Large intestine (tissue), 3 donors: ENCODE results near the gene SPRR2F. TPM values are rescaled to one million over a fixed set of nuclear protein-coding genes. Genes with fewer than 3 reads are reported as not detected.

Experiments used
- DNase-seq, 2 donors: peaks; one replicate each; pipeline versions ENCODE4 v3.0.0 to v3.0.0-alpha.2; 2013
- H3K27ac ChIP-seq: one replicate; pipeline ENCODE4 v1.5.1; 2013; ENCODE audit warnings: low read length
- H3K27me3 ChIP-seq: 2 replicates; pipeline ENCODE4 v1.6.1; 2013; ENCODE audit warnings: low read length; ENCODE audit not compliant: control insufficient read depth, insufficient read depth
- H3K36me3 ChIP-seq: 2 replicates; pipeline ENCODE4 v1.6.1; 2013; ENCODE audit warnings: low read length; ENCODE audit not compliant: control insufficient read depth, insufficient read depth
- H3K4me1 ChIP-seq: one replicate; pipeline ENCODE4 v1.6.1; 2013; ENCODE audit warnings: low read length; ENCODE audit not compliant: control insufficient read depth, insufficient read depth
- H3K4me3 ChIP-seq: one replicate; pipeline ENCODE4 v1.5.1; 2013; ENCODE audit warnings: low read length
- H3K9me3 ChIP-seq: one replicate; pipeline ENCODE4 v1.6.1; 2013; ENCODE audit warnings: mild to moderate bottlenecking, low read depth, low read length, moderate library complexity; ENCODE audit not compliant: control insufficient read depth
- WGBS: methylation state at CpG from one replicate; pipeline ENCODE4 v1.1.5; 2013; ENCODE audit warnings: low lambda C conversion rate; ENCODE audit not compliant: insufficient coverage; 5-methylcytosine and 5-hydroxymethylcytosine counted together
- polyA plus RNA-seq: library from polyadenylated mRNA; unstranded; fragments of 120-200 nt; gene quantifications from one replicate; pipeline ENCODE4 v1.2.1, GENCODE V29; 2013

SPRR2F gene
- polyA plus RNA-seq, 1 donor: 1.3 TPM

DNA sequence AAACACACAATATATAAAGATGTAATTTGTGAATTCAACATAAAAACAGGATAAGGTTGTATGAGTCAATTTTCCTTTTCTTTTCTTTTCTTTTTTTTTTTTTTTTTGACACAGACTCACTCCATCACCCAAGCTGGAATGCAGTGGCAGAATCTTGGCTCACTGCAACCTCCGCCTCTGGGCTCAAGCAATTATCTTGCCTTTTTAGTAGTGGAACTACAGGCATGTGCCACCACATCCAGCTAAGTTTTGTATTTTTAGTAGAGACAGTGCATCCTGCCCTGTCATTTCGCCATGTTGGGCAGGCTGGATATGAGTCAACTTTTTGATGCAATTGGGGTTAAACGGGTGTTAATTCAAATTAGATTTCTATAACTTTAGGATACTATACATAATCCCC is 31.6 kb downstream of the SPRR2F start:
- H3K4me1 ChIP-seq: no peaks in the 10 kb centered on the region
- no peak overlapping the region for H3K27ac ChIP-seq
- no peak overlapping the region for H3K4me3 ChIP-seq
- no peaks in the 10 kb centered on the region for H3K27me3 ChIP-seq
- H3K36me3 ChIP-seq: no peaks in the 10 kb centered on the region
- H3K9me3 ChIP-seq: no peaks in the 10 kb centered on the region
- WGBS: 100% methylated on average over 1 of the region's 3 CpGs
- DNase-seq: no peak

- DNase-seq: no peak
- no peaks in the 10 kb centered on the region for H3K36me3 ChIP-seq
- no peaks in the 10 kb centered on the region for H3K9me3 ChIP-seq
- H3K4me3 ChIP-seq: no peak overlapping the region
- no peak overlapping the region for H3K27ac ChIP-seq
- H3K27me3 ChIP-seq: no peaks in the 10 kb centered on the region
- no peaks in the 10 kb centered on the region for H3K4me1 ChIP-seq
- WGBS: no CpG with 5 or more reads among the region's 5 CpGs
Measured at GRCh38 chr1:153072806-153073726, 40.2 kb downstream of the SPRR2F start.

DNA sequence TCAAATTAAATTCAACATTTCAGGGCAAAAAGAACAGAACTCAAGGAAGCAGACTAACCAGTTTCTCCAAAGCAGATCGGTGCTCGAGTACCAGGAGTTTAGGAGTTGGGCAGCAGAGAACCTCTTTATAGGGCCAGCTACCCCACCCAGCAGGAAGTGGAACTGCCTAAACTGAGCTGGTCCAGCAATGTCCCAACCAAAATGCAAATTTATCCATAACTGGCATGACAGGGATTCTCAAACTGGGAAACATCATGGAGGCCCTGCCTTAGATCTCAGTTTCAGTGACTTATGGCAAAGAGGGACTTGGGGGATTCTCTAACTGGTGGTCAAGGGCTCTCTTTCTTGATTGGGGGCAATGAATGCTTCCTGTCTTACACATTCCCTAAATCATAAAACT is 41.8 kb downstream of the SPRR2F start, which contains the start of gene SPRR2B:
SPRR2B (minus strand) TSS at position 101 of the 400 bp plus-strand sequence. CDS start 772 bp downstream, outside the sequence.
- H3K27ac ChIP-seq: no peak within 1 kb of the TSS
- H3K4me3 ChIP-seq: no peak within 1 kb of the TSS
- DNase-seq: no peak
- H3K4me1 ChIP-seq: no peaks in the 10 kb centered on the region
- H3K27me3 ChIP-seq: no peaks in the 10 kb centered on the region
- H3K36me3 ChIP-seq: no peaks in the 10 kb centered on the region
- no CpG with 5 or more reads among the region's 2 CpGs for WGBS
- H3K9me3 ChIP-seq: no peaks in the 10 kb centered on the region

DNA sequence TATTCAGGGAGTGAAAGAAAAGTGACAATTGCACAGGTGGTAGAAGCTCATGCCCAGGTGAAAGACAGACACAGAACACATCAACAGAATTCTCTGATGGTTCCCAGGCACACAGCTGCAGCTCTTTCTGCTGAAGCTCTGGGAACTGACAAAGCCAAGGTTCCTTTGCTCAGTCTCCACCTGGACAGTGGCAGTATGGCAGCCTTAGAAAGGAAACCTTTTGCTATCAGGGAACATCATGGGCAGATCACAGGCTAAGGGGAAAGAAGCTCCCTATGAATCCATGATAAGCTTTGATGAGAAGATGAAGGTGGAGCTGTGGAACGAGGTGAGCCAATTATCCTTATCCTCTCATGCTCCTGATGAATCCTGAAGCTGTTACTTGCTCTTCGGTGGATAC is 43.1 kb downstream of the SPRR2F start:
- Histone ChIP-seq H3K9me3 (no peaks in the 10 kb centered on the region), H3K36me3 (no peaks in the 10 kb centered on the region), H3K4me1 (no peaks in the 10 kb centered on the region), H3K27me3 (no peaks in the 10 kb centered on the region), H3K27ac (no peak overlapping the region), H3K4me3 (no peak overlapping the region)
- no peak for DNase-seq
- WGBS: no CpG with 5 or more reads among the region's 2 CpGs

Other genes with a start within 250 kb of the SPRR2F start
- gene SMCP, start 235.2 kb downstream of the SPRR2F start, polyA plus RNA-seq: not detected
- gene IVL, start 205.0 kb downstream of the SPRR2F start, polyA plus RNA-seq: not detected
- not detected for gene SPRR5, start 166.3 kb downstream of the SPRR2F start, polyA plus RNA-seq
- gene SPRR4, start 142.9 kb downstream of the SPRR2F start, polyA plus RNA-seq: not detected
- not detected for gene SPRR1A, start 129.4 kb downstream of the SPRR2F start, polyA plus RNA-seq
- not detected for gene SPRR3, start 111.8 kb downstream of the SPRR2F start, polyA plus RNA-seq
- not detected for gene SPRR1B, start 82.3 kb downstream of the SPRR2F start, polyA plus RNA-seq
- gene SPRR2D, start 72.4 kb downstream of the SPRR2F start, polyA plus RNA-seq: not detected
- gene SPRR2A, start 56.0 kb downstream of the SPRR2F start, polyA plus RNA-seq: not detected
- not detected for gene SPRR2B, start 41.9 kb downstream of the SPRR2F start, polyA plus RNA-seq
- not detected for gene SPRR2E, start 19.0 kb downstream of the SPRR2F start, polyA plus RNA-seq
- not detected for gene SPRR2G, start 37.4 kb upstream of the SPRR2F start, polyA plus RNA-seq
- gene LELP1, start 89.9 kb upstream of the SPRR2F start, polyA plus RNA-seq: not detected
- gene PRR9, start 104.1 kb upstream of the SPRR2F start, polyA plus RNA-seq: 0.06 TPM
- gene LORICRIN, start 146.2 kb upstream of the SPRR2F start, polyA plus RNA-seq: not detected
- not detected for gene PGLYRP3, start 199.4 kb upstream of the SPRR2F start, polyA plus RNA-seq
- 0.31 TPM for gene PGLYRP4, start 235.3 kb upstream of the SPRR2F start, polyA plus RNA-seq
- 40.3 TPM for gene S100A9, start 244.3 kb upstream of the SPRR2F start, polyA plus RNA-seq